Activated CD8-positive, alpha-beta memory T cell treated with anti-CD3 and anti-CD28 coated beads, Interleukin-2, amount 50 U/mL, for 24 hours (primary cell): ENCODE measurements around the gene RNF26.
"Not testable (repeated sequence)": the region's sequence is repeated elsewhere in the genome, so short reads cannot be mapped to it uniquely, and the experiment has no call there.

ENCODE experiments used
- DNase-seq: peaks from one replicate; pipeline ENCODE4 v3.0.0-alpha.2; 2020; ENCODE audit errors: extremely low read depth

Gene RNF26

DNA sequence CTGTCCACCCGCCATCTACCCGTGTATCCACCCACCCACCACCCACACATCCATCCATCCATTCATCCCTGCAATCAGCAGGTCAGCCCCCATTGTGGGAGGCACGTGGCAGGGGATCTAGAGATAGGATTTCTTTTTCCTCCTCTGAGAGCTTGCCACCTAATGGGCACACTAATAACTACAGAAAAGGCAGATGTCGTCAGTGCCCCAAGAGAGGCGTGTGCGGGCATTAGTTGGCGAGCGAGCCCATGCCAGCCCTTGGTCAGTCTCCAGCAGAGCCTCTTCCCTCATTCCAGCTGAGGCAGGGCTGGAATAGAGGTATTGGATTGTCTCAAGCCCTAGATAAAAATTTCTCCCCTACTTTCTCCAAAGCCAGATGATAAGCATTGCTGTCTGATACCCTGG is 37.5 kb downstream of the RNF26 start:
- DNase-seq: no peak

DNA sequence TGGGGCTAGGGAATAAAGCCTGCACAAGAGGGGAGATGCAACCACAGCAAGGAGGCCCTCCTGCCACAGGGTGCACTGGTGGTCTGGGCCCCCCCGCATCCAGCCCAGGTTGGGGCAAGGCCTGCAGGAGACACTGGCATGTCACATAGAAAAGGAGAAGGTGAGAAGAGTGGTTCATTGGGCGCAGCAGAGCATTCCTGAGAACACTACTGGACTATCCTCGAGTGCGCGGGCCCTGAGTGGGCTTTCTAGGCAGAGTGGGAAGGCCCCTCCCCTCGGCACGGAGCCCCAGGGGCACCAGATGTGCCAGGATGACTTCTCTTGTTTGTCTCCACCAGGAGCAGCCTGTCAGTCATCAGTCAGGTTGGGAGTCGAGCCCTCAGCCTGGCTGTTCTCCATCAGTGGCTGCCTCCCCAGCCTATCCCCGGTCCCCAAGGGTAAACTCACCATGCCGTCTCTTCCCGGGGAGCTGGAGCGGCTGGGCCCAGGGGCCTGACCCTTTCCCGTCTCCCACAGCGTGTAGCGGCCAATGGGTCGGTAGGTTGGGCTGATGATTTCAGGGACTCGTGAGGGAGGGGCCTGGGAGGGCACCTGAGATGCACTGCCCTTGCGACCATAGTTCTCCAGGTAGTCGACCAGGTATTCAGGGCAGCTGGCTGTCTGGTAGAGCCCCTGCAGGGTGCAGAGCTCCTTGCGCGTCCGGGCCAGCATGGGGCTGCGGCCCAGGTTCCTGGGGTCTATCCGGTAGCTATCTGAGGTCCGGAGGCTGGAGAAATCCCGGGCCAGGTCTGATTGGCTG is 38.1 kb downstream of the RNF26 start:
- no peak for DNase-seq

DNA sequence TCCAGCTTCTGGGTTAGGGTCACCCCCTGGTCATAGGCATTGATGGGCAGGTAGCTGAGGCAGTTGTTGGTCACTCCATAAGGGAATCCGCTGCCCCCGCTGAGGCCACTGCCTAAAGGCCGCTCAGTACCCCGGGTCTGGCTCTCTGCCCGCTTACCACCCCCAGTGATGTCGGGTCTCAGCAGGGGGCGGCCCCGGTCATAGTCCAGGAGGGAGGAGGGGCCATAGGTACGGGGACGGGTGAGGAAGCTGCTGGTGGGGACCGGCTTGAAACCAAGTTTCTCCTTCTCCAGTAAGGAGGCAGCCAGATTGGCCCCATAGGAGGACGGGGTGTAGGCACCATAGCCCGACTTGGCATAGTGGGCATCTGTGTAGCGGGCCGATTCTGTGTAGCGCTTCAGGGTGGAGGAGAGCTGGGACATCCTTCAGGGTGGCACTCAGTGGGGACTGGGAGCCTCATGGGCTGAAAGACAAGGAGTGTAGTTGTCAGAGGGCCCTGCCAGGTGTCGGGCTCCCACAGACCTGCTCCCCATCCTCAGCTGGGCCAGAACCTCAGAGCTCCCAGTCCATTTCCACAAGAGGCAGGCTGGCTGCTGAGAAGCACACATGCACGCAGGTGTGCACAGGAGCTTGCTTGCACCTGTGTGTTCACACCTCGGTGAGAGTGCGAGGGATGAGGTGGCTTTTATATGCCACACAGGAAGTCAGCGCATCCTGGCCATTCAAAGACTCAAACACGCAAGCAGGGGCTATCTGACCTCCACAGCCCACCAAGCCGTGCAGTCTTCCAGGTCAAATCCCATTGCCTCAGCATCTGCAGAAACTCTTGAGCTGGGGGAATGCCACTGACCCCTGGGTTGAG is 39.0 kb downstream of the RNF26 start:
- no peak for DNase-seq

DNA sequence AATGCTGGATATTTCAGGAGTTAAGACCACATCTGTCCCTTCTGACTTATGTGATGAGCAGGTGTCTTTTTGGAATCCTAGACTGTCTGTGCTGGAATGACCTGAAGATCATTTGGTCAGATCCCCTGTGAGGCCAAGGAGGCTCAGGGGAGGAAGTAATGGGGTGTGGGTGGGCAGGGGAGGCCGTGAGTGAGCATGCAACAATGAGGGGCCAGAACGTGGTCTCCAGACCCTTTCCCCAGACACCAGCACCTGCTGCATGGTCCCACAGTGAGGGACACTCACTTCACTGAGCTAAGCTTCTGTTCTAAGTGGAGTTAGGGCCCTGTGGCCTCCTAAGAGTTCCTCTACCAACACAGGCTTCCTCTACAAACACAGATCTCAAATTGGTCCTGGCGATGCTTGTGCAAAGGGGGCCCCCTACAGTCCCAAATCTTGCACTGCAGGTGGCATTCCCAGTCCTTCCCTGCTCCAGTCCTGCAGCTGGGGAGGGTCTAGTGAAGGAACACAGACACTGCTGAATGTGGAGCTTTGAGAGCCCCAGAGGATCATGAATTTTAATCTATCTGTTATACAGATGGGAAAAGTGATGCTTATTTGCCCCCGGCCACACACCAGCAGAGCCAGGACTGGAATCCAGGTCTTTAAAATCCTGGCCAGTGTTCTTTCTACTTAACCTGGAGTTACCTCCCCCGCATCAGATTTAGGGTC is 39.7 kb downstream of the RNF26 start:
- no peak for DNase-seq

DNA sequence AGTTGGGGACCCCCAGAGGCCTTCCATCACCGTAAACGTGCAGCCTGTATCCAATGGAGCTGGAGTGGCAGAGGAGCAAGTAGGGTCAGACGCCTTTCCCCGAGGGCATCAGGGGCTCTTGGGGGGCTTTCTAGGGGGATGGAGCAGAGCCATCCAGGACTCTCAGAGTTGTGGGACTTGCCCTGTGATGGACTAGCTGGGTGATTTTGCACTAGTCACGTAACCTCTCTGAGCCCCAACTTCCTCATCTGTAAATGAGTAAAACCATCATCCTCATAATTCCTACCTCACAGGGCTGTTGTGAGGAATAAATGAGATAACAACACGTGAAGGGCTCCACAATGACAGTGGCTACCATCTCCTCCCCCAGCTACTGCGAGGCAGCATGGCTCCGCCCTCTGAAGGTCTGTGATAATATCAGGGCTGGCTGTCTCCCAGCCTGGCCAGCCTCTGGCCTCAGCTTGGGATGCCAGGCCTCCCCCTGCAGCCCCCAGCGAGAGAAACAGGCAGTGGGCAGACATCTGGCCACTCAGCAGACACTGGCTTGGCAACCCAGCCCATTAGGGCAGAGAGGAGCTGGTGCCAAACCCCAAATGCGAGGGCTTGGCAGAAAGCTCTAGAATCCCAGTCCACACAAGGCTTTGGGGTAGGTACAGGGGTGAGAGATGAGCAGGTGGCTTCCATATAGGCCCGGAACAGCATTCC is 40.5 kb downstream of the RNF26 start:
- DNase-seq: no peak

DNA sequence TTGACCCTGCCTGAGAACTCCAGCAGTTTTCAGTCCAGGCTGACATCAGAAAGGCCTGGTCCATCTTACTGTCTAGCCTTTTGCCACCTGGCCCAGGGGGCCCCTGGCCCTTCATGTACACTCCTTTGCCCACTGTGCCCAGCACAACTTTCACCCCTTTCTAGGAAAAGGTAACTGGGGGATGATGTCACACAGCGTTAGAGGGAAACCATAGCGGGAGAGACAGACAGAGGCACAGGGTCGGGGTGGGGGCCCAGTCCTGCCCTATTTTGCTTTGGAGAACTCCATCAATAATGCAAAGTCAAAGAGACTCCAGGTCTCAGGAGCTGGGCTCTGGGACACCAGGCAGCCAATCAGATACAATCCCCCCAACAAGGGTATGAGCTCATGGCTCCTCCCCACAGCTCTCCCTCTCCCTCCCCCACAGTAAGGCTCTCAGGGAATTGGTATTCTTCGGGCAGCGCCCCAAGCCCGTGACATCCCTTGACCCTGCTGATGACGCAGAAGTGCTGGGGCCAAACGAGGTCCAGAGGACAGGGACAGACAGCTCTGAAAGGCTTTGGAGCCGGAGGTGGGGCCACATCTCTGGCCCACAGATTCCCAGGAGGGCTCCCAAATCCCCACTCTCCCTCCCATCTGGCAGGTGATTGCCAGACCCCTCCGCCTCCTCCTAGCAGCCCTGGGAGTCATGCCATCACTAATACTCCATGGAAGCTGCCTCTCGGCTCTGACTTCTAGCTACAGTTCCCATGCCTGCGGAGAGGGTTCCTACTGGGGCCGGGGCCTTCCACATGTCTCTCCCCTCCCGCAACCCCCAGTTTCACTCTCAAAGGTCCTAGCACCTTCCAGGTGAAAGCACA is 41.2 kb downstream of the RNF26 start:
- no peak for DNase-seq

DNA sequence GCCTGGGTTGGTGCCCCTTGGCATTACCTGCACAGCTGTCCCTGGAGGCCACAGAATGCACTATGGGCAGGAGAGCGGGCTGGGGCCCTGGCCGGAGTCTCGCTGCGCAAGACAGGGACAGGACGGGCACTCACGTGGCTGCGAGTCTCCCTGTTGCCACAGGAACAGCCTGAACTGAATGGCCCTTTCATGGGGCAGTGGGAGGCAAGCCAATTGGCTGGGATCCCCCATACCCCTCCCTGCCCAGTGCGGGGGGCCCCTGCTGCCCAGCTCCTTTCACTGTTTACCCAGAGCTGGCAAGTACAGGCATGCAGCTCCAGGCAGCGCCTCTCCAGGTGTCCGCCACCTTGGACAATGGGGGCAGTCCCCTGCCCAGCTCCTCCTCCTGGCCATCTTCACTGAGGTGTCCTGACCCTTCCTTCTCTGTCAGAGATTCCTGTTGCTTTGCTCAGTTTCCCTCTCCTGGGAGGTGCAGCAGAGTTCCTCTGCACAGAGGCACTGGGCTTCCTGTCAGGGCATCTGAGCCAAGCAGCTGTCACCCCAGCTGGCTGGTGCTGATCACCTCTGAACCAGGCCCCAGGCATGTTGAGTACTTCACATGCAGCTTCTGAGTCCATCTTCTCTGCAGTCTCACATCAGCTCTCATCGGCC is 42.0 kb downstream of the RNF26 start:
- DNase-seq: no peak

DNA sequence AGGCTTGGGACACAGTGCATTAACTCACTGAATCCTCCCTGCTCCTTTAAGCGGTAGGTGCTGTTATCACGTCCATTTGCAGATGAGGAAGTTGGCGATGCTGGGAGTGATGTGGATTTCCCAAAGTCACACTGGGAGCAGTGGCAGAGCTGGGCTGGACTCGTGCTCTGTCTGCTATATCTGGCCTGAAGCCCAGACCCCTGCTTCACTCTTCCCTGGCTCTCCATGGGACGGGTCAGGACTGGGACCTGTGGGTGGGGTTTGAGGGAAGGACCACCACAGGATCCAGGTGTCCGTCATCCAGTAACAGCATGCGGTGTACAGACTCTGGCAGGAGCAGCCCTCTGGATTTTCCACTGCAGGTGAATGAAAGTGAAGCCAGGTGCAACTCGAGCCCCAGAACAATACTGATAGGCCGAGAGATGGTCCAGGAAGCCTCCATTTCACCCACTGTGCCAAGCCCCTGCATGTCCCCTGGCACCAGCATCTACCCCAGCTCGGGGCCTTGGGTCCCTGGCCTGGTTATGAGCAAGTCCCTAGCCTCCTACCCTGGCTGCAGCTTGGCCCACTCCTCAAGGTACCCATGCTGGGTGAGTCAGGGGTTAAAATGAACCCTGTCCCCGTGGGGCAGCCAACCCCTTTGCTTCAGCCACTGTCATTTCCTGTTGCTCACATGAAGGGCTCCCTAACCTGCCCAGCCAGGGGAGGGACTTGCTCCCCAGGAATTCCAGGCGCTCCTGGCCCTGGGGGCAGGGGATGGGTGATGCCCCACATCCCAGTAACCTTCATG is 43.0 kb downstream of the RNF26 start:
- no peak for DNase-seq

DNA sequence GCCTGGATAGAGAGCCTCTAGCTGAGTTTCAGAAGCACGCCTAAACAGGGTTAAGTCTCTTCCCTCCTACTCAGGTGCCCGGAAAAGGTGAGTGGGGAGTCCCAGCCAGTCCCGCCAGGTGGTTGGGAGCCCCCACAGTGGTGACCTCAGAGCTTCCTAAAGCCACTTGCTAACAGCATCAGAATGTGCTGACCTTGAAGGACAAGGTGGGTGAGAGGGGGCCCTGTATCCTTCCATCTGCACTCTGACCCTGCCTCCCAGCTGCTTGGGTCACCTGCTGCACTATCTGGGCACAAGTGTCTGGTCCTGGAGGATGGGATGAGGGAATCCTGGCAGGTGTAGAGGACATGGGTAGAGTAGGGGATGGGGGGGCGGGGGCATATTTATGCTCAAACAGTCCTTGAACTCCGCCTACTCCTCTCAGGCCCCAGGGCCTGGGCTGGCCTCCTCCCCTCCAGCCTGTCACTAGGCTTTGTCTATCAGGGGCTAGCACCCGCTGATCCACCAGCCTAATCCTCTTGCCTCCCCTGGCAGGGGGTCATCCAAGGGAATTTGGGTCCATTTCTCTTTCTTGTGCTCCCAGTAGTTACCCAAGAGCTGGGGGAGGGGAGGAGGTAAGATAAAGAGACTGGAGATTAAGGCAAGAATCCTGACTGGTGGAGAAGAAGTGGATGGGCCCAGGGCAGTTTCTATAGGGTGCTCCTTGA is 43.8 kb downstream of the RNF26 start:
- DNase-seq: no peak

DNA sequence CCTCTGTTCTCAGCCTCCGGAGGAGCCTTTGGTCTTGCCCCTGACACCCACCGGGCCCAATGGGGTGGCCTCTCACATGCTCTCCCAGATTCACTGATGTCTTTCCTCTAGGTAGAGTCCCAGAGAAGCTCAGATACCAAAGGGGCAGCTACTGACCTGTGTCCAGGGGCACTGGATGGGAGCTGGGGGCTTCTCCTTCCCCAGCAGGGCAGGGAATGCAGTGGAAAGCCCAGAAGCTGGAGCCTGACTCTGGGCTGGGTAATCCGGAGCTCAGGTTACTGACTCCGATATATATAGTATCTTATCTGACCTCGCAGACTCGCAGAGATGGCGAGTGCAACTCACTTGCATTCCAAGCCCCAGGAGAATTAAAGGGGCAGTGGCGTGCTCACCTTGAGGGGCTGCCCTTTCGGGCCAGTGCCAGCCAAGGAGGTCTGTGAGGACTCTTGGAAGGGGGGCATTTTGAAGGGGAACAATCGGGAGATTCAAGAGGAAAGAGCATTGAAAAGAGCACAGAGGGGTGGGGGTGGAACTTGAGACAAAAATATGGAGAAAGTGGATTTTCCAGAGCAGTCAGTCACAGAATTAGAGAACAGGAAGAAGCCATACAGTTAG is 44.6 kb downstream of the RNF26 start:
- DNase-seq: no peak

DNA sequence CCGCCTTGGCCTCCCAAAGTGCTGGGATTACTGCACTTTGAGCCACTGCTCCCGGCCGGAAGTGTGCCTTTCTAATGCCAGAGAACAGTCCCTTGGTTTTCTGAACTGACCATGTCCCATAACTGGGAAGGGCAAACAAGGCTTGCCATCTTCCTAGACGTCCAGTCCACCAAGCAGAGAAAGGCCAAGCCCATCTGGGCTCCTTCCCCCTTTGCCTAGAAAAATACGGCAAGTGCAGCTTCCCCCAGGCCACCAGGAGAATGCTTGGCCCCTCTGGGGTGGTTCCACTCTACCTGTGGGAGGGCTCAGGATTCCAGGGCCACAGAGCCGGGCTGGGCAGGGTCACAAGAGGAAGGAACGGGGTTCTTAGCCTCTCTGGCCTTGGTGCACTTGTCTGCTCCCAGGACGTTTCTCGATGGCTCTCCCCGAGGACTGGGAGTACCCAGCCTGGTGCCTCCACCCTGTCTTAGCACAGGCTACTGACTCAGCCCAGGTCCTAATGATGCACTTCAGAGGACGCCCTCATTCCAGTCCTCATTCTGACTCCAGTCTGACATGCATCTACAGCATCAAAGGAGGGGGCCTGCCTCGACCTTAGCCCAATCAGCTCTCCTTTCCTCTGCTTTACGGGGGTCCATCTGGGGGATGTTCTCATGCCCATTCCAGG is 46.0 kb downstream of the RNF26 start:
- no peak for DNase-seq

DNA sequence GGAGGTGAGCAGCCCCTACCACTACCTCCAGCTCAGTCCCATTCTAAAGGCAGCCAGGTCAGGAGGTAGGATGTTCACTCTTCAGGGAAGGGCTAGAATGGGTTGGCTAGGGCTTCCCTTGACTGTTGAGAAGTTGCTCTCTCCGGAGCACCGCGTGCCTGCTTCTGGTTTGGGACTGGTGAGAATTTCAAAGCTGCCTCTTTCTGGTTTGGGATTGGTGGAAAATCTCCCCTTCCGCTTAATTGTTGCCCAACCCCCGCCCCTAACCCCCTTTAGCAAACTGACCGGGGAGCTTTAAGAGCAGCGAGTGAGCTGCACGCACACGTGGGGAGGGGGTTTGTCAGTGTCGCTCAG is 46.5 kb downstream of the RNF26 start:
- DNase-seq: no peak

DNA sequence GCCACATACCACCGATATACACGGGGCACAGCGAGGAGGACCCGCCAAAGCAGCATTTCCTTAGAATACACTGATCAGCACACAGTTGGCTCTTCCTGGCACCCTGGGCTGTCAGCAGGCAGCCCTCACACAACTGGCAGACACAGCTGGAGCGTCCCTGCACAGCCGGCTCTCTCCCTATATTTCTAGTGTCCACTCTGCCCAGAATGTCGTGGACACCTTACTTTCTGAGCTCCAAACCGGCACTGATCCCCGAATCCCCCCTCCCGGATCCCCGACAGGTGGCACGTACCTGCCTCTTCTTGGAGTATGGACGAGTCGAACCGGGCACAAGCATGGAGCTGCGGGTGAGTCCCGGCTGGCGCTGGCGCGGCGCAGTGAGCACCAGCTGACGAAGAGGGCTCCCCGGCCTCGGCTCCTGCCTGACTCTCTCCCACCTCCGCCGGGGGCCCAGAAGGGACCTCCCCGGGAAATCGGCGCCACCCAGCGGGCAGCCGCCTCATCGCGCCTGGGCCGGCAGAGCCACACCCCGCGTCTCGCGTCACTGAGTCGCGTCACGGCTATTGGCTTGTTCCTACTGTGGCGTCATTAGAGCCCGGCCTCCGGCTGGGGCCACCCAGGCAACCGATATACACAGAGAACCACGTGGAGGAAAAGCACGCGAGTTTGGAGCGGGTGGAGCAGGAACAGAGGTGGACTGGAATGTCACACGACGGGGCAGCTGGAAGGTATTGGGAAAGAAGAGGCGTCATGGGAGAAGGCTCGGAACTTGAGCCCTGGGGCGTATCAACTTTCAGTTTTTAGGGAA is 47.1 kb downstream of the RNF26 start, which contains the start of gene USP2:
TSS of gene USP2 (minus strand) at position 510 of the 808 bp plus-strand sequence. CDS start 8,210 bp downstream, outside the sequence.
- peak; percentile 85 for DNase-seq

DNA sequence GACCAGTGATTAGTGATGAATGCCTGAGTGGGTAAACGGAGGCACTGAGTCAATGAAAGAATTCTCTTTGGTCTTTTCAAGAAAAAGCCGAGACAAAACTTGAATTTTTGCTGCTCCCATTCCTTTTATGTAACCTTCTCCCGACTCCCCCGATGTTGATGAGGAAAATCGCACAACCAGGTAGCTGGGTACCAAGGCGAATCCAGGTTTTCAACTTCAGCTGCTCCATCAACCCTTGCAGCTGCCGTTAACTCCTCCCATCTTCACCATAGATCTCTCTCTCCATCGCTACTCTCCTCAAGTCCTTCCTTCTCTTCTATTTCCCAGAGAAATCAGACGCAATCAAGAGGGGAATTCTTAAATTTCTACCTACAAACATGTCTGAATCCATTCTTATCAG is 47.8 kb downstream of the RNF26 start:
- DNase-seq: no peak

DNA sequence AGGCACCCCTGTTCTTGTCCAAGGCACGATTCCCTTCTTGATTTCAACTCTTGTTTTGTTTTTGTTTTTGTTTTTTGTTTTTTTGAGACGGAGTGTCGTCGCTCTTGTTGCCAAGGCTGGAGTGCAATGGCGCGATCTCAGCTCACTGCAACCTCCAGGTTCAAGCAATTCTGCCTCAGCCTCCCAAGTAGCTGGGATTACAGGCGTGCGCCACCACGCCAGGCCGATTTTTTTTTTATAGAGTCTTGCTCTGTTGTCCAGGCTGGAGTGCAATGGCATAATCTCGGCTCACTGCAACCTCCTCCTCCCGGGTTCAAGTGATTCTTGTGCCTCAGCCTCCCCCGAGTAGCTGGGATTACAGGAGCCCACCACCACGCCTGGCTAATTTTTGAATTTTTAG is 48.2 kb downstream of the RNF26 start:
- DNase-seq: not testable (repeated sequence)

DNA sequence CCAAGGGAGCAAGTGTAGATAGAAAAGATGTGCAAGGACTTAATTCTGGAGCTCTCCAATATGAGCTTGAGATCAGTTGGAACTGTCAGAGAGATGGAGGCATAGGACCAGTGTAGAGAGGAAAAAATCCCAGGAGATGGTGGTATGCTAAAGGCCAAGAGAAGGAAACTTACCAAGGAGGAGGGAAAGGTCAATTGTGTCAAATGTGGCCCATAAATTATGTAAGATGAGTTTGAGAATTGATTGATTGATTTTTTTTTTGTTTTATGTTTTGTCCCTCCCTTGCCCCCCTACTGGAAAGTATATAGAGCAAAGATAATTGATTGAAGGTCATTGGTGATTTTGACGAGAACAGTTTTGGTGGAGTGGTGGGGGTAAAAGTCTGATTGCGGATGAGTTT is 50.0 kb downstream of the RNF26 start:
- no peak for DNase-seq
